NK-92 (cell line): ENCODE measurements around the gene SPTB.

Experiments
- DNase-seq: peaks from one replicate; lab custom pipeline; 2025; ENCODE audit not compliant: unreplicated experiment; lab: John Stamatoyannopoulos, UW

Gene SPTB

DNA sequence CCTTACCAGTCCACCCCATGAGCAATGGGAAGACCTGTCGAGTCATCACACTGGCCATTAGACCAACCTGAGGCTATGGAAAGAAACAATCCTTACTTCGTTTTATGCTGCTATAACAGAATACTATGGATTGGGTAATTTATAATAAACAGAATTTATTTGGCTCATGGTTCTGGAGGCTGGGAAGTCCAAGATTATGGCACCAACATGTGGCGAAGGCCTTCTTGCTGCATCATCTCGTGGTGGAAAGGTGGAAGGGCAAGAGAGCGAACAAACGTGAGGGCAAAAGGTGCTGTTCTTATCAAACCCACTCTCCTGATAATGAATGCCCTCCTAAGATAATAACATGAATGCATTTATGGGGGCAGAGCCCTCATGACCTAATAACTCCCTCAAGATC, 9.6 kb upstream of the SPTB start:
- DNase-seq = no peak

DNA sequence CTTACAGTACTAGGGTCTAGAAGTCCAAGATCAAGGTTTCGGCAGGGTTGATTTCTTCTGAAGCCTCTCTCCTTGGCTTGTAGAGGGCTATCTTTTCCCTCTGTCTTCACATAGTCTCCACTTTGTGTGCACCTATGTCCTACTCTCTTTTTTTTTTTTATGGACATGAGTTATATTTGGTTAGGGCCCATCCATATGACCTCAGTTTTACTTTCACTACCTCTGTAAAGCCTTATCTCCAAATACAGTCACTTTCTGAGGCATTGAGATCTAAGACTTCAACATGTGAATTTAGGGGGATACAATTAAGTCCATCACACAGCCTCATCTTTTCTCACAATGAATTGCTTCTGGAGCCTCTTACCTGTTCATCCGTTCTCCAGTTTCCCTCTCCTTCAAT, 5.9 kb upstream of the SPTB start:
- no peak for DNase-seq

DNA sequence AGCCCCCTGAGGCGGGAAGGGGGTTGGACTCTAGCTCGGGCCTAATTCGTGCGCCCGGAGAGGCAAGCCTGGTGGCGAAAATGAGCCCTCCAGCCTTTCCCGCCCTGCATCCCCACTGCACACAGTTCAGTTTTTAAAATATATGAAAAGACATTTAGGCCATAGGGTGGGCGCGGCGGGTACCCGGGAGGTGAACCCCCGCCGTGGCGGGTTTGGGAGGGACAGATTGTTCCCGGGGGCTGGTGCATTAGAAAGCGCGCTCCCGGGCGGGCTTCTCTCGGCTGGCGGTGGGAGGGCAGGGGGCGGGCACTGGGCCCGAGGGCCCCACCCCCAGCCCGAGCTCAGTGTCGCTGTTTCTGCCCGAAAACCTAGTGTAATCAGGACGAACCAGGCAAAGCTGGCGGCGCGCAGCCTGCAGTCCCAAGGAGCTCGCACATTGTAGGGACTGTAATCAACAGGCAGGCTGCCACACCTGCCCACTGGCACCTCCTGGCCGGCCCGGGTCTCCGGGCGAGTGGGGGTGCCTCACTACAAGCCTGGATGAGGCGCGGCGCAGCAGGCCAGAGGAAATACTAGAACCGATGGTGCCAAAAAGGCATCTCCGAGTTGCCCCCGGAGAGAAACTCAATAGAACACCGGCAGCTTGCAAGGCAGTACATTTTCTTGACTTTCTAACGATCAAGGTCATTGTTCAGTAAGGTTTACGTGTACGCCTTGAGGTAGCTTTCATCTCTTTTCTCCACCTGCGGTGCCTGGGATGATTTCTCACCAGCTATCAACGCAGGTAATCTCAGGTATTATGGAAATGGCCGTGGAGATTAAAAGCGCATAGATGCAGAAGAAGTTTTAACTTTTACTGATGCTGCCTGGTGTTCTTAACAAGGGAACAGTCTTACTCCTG, 764 bp upstream of the SPTB start:
- DNase-seq = no peak

DNA sequence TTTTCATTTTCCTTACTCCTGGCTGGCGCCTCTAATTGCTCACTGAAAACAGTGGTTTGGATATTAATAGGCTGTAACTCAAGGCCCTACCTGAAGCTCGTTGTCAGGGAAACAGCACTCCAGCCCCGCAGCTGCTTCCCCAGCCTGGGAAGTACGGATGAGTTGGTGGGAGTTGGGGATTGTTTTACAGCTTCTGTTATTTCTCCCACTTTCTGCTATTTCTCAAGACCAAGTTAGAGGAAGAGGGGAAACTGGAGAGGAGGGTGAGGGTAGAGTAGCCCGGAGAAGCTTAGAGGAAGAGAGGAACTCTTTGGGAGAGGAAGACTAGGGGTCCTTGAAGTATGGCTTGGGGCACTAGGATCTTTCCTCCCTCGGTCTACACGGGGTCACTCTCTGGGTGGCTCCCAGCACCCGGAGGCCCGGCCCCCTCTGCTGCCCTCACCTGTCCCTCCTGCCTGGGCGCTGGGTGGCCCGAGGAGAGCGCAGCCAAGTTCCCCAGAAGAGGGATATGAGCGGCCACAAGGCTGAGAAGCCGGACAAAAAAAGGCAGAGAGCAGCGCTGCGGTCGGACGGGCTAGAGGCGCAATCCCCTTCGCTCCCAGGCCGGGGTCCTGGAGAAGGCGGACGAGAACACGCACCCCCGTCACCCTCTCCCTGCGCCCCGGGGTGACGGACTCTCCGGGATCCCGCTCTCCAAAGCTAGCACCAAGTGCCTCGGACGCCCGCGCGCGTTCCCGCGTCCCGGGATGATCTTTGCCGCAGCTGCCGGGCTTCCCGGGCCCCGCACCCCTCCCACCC, 671 bp downstream of the SPTB start:
- DNase-seq = no peak

DNA sequence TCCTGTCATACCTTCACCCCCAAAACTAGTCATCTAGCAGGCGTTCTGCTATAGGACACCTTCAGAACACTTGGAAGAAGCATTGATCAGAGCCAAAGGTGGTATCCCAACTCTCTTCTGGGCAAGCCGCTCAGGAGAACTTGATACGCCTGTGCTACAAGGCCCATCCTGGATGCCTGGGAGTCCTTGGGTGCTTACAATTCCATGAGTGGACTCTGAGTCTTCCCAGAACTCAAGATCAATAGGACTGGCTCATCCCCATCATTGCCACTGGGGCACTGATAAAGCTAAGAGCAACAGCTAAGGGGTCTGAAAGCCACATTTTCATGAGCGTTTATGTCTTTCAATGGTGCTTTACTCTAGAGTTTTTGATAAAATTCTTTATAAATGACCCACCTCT, 1.9 kb downstream of the SPTB start:
- no peak for DNase-seq

DNA sequence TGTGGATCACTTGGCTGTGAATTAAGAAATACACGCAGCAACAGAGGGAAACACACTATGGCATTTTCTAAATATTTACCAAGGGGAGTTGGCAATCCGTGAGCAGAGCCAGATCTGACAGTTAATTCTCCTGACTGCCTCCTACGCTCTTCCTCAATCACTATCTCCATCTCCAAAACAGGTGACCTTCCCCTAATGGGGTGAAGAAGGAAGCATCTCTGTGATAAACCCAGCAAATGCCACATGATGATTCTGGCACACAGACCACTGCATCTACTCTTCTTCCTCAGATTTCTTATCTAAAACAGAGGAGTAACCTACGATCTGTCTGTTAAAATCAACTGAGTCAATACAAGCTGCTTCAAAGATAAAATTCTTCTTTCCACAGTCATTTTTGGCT, 4.4 kb downstream of the SPTB start:
- no peak for DNase-seq

DNA sequence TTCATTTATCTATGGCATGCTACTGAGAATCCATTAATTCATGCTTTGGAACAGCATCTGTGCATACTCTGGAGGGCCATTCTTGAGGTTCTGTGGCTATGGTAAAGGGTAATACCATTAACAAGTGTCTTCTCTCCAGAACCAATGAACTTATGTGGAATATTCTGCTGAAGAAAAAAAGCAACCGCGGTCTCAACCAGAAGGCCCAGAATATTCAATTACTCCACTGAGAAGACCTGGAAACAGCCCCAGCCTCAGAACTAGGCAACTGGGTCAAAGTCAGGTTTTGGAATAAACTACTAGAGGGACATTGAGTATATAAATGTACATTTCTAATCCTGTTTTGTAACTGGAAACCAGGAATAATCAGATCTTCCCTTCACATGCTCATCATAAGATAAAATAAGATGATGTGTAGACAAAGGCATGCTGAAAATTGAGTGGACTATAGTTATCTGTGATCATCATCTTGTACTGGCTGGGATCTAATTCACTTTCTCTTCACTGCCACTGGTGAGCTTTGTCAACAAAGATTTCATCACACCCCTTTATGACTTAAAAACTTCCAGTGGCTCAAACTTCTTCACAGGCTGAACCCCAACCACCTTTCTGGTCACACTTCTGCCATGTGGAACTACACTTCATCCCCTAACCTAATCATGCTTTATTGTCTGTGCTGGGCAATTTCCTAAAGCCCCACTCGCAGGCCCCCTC, 6.0 kb downstream of the SPTB start:
- no peak for DNase-seq

DNA sequence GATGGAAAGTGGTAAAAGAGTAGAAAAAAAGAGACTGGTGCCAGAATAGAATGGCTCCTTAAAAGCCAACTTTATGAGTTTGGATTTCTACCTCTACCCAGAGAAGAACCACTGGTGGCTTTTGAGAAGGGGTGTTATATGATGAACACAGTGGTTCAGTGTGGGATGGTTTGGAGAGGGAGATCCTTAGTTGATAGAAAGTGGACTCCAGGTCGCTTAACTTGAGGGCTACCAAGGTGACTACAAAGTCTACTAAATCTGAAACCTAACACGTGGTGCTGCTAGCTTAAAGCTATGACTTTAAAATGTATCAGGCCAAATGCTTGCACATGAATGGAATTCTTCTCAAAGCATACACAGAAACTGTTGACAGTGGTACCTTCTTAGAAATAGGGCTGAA, 8.4 kb downstream of the SPTB start:
- DNase-seq = no peak

DNA sequence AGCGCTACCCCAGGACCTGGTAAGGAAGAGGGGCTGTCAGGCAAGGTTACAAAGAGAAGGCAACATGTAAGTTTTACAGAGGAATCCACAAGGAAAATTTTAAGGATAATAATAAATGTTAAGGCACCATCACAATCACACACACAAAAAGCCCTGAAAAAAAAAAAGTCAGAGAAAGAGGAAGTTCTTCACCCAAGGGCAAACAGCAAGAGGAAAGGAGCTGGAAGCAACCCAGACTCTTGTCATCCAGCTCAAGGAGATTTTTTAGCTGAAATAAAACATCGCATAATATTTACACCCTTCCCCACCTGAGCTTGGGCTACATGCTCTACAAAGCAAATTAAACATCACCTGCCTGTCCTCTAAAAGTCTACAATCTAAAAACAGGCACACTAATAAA, 9.5 kb downstream of the SPTB start:
- no peak for DNase-seq

DNA sequence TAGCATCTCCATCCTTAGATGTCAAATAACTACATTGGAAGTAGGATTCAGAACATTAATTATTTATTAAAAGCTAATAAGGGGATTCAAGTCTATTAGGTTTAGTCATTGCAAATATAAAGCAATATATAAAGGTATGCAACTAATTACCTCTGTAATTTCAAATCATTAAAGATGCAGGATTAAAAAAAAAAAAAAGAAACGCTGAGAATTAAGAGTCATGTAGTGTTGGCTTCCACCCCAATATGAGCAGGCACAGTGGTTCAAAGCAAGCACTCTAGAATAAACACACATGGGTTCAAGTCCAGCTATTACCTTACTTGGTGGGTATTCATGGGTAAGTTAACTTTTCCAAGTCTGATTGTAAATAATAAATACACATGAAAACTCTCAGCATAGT, 10.9 kb downstream of the SPTB start:
- no peak for DNase-seq

DNA sequence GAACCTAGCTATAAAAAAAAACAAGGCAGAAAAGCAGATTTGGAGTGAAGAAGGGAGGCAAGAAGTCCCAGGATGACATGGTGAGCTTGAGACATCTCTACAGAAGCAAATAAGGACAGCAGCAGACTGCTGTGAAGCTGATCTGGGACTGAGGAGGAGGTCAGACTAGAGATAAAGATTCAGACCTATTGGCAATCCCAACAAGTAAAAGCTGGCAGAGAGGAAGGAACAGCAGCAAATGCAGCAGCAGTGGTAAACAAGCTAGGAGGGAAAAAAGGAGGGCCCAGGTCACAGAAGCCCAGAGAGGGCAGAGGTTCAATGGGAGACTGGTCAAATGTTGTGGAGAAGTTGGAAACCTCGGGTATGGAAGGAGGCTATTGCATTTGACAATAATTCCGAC, 11.3 kb downstream of the SPTB start:
- DNase-seq = no peak

DNA sequence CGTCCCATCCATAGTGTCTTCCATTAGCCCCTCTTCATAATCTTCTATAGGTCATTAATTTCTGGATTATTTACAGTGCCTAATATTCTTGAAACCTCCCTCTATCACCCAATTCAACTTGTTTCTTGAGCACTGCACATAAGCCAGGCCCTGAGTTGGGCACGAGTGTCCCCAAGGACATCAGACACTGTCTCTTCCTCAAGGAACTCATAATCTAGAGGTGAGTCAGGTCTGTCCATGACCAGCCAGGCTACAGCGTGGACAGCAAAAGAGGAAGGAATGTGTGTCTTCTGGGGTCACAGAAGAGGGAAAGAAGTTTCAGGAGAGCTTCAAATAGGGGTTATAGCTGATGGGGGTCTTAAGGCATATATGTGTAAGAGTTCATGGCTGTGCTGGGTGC, 12.5 kb downstream of the SPTB start:
- DNase-seq = no peak

DNA sequence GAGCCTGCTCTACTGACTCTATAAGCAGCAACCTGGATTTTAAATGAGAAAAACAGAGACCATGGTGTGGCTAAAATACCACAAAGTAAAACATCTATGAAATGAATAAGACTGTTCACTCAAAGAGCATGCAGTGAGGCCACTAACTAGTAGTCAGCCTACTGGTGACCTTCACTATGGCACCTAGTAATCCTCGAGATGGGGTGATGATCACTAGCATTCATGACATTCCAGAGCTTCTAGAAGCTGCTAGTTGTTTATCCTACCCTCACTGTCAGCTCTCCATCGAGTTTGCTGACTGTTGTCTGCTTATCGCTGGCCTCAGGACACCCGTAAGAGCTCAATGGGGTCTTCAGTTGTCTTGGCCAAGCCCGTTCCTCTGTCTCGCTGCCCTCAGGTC, 13.7 kb downstream of the SPTB start:
- no peak for DNase-seq

DNA sequence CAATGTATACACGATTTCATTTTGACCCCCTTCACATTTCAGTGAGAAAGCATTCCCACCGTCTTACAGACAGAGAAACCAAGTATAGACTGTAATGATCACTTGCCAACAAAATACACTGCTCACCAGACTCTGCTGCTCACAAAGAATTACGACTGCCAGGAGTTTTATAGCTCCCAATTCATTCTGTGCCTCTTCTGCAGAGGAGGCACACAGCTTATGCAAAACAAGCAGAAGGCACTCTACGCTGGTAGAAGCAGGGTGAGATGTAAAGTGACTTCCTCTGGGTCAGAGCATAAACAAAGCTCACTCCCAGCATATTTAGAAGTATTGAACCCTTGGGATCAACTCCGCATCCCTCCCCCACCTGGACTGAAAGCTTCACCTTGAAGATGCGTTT, 14.6 kb downstream of the SPTB start:
- no peak for DNase-seq

DNA sequence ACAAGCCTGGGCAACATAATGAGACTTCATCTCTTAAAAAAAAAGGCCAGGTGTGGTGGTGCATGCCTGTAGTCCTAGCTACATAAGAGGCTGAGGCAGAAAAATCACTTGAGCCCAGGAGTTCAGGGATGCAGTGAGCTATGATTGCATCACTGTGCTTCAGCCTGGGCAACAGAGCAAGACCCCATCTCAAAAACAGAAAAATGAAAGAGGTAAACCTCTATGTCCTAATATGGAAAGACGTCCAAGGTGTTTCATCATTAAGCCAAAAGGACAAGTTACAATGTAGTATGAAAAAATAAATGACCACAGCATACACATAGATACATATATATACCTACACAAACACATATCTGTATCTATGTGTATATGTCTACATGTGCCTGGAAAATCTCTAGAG, 15.4 kb downstream of the SPTB start:
- no peak for DNase-seq

DNA sequence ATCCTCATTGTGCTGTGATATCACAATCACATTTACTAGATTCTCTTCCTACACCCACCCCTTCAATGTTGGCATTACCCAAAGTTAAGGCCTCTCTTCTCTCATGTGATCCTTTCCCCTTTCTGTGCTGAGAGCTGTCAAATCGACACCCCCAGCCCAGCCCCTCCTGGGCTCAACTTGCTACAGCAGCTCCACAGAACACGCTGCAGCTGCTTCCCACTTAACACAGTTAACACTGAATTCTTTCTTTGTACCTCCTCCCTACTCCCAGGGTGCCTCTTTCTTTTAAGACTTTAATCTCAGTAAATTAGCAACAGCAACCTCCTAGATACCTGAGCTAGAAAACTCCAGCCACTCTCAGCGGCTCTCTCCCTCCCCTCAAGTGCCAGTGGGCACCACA, 17.8 kb downstream of the SPTB start:
- no peak for DNase-seq

DNA sequence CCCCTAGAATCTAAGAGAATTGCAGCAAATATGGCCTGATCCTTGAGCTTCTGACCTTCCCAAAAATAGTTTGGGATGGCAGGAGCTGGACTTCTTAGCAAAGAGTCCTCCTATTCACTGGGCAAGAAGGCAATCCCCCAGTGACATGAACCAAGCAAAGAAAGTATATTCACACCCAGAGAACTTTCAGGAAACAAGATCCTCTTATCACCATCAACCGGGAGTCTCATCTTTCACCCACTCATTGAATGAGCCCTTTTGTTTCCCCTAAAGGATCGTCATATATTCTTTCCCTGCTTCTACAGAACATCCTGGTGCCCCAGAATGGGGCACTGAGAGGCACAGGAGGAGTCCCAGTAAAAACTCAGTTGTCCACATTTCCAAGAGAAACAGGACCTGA, 19.7 kb downstream of the SPTB start:
- no peak for DNase-seq

DNA sequence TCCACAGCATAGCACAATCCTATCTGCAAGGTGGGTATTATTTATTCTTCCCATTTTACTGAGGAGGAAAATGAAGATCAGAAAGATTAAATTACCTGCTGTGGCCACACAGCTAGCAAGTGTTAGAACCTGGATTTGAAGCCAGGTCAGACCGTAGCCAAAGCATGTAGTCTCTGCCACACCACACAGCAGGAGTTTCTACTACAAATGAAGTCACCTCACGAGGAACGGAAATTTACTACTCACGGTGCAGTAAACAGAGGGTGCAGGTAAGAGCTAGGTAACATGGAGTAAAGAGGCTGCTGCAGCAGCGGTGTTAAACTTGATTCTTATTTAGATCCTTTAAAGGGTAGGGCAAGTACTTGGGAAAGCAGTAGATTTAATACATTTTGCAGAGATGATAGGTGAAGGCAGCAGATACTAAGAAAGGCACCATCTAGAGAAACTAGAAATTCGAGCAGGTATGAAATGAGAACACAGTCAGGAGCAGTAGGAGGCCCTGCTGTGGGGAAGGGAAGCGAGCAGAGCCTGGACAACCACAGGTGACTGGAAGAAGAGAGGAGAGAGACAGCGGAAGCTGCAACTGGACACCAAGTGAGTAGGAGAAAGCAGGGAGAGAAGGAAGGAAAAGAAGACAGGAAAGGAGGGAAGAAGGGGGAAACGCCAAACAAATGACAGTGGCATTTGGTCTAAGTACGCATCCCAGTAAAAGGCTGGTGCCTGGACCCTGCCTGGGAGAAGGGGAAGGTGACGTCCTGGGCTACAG, 21.5 kb downstream of the SPTB start:
- no peak for DNase-seq

DNA sequence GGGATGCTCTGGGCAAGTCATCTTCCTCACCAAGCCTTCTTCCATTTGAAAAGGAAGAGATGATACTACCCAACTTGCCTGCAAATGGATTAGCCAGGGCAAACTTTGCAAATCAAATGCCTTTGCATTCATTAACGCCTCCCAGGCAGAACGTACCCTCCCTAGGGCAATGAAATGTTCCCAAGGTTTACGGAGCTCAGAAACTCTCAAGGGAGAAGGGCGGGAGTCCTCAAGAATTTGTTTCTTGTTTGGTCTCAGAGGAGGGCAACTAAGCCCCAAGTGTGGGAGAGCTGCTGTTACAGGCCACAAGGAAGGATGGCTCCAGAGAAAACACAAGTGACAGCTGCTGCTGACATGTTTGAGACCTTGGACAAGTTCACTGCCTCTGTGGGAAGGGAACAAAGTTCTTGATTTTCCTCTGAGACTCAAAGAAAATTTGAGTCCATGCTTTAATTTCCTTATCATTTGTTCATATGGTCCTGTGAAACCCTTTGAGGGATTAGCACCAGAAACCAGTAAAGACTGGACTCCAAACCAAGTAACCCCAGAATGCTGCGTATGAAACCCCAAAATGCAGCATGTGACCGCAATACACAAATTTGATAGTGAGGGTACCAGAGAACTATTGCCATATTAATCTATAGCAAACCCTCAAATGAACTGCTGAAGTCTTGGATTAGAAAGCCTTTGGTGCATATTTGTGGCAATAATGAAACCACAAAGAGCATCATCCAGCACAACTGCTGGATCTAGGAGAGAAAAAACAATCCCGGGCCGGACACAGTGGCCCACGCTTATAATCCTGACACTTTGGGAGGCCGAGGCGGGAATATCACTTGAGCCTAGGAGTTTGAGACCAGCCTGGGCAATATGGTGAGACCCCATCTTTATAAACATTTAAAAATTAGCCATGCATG, 22.9 kb downstream of the SPTB start:
- DNase-seq = no peak
